Fibroblast of skin of abdomen (primary cell): Measurements from ENCODE around the gene BDKRB1.

Experiments
- DNase-seq: peaks from one replicate; pipeline ENCODE4 v3.0.0-alpha.2; 2013

BDKRB1 gene

DNA sequence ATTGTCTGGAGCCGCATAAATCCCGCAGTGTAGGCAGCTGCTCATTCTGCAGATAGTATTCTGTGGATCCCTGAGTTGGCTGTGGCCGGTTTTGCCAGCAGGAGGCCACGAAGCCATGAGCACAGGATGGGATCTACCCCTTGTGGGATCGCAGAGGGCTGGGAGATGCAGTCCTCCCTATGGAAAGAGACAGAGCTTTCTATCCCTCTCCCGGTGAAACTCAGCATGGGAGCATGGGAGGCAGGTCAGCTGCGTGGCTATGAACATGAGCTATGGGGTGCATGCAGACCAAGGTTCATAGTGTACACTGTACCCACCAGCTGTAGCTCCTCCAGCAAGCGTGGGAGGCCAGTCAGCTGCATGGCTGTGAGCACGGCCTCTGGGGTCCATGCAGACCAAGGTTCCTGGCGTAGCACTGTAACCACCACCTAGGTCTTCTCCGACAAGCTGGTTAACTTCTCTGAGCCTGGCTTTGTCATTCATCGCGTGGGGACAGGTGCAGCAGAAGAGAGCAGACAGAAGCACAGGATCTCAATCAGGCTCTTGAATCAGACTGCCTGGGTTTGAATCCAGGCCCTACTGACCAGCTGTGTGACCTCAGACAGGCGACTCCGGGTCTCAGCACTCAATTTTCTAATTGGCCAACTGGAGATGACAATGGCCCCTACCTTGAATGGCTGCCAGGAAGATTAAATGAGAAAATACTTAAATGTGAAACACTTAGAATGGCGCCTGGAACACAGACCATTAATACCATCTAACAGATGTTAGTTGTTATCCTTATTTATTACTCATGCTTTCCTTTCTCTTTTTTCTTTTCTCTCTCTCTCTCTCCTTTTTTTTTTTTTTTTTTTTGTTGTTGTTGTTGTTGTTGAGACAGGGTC lies 6.0 kb downstream of the BDKRB1 start:
- DNase-seq = peak; percentile 49

DNA sequence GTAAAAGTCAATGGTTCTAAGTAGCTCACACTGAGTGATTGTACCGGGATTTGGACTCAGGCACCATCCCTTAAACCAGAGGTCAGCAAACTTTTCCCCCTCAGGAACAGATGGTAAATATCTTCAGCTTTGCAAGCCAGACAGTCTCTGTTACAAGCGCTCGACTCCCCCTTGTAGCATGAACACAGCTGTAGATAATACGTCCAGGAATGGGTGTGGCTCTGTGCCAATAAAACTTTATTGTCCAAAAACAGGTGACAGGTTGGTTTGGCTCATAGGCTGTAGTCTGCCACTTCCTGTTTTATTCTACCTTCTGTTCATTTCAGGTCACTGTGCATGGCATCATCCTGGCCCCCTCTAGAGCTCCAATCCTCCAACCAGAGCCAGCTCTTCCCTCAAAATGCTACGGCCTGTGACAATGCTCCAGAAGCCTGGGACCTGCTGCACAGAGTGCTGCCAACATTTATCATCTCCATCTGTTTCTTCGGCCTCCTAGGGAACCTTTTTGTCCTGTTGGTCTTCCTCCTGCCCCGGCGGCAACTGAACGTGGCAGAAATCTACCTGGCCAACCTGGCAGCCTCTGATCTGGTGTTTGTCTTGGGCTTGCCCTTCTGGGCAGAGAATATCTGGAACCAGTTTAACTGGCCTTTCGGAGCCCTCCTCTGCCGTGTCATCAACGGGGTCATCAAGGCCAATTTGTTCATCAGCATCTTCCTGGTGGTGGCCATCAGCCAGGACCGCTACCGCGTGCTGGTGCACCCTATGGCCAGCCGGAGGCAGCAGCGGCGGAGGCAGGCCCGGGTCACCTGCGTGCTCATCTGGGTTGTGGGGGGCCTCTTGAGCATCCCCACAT lies 7.6 kb downstream of the BDKRB1 start:
- DNase-seq = no peak

DNA sequence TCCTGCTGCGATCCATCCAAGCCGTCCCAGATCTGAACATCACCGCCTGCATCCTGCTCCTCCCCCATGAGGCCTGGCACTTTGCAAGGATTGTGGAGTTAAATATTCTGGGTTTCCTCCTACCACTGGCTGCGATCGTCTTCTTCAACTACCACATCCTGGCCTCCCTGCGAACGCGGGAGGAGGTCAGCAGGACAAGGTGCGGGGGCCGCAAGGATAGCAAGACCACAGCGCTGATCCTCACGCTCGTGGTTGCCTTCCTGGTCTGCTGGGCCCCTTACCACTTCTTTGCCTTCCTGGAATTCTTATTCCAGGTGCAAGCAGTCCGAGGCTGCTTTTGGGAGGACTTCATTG lies 8.2 kb downstream of the BDKRB1 start:
- no peak for DNase-seq

DNA sequence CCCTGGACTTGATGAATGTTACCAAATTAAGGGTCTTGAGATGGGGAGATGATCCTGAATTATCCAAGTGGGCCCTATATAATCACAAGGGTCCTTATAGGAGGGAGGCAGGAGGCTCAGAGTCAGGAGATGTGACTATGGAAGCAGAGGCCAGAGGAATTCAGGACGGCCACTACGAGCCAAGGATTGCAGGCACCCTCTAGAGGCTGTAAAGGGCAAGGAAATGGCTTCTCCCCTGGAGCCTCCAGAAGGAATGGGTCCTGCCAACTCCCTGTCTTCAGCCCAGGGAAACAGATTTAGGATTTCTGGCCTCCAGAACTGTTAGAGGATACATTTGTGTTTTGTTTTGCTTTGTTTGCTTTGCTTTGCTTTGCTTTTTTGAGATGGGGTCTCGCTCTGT lies 8.8 kb downstream of the BDKRB1 start:
- no peak for DNase-seq

DNA sequence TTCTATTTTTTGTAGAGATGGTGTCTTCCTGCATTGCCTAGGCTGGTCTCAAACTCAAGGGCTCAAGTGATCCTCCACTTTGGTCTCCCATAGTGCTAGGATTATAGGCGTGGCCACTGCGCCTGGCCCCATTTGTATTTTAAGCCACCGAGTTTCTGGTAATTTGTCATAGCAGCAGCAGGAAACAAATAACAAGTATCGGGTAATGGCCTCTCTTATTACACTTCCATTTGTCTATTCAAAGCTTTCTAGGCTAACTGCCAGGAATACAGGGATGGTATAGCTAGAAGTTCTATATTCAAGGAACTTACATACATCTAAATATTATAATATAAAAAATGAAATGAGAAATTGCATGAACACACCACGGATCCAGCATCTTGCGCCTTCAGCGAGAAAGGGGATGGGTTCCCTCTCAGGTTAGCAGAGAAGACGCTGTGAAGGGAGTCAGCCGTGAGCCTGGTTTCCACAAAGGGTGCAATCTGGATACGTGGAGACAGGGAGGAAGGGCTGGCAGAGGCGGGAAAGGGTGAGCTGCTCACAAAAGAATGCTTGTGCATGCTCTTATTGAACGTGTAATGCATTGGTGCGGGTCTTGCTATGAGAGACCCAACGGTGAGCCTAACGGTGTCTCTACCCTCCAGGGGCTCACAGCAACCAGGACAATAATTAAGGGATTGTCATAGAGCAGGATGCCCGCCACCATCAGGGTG lies 9.5 kb downstream of the BDKRB1 start:
- no peak for DNase-seq

DNA sequence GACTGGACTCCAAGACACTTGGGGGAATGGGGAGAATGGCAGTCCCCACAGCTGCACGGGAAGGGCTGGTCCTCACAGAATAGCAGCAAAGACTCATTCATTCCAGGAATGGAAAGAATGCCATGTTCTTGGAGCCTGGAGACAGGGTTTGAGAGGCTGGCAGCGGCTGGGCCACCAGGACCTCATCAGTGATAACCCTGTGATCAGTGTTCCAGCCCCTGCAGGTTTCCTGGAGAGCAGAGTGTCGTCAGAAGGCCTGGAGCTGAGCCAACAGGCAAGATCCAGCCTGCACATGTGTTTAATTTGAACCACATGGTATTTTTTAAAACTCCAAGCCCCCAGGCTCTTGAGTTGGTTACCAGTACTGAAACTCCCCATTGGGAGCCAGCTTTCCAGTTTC lies 11.3 kb downstream of the BDKRB1 start:
- DNase-seq = peak; percentile 89

DNA sequence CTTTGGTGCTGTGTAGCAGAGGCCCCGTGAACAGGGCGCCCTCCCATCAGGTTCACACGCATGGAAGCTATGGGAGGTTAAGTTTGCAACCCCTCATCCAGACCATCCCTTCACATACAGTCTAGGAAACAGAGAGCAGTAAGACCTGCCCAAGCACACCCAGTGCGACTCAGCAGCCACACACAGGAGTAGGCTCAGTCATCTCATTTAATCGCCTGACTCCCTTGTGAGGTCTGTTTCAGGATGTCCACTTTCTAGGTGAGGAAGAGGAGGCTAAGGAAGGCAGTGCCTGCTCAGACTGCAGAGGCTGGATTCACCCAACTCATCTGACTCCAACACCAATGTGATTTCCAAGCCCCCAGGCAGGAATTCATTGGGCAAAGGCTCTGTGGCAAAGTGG lies 11.9 kb downstream of the BDKRB1 start:
- no peak for DNase-seq

DNA sequence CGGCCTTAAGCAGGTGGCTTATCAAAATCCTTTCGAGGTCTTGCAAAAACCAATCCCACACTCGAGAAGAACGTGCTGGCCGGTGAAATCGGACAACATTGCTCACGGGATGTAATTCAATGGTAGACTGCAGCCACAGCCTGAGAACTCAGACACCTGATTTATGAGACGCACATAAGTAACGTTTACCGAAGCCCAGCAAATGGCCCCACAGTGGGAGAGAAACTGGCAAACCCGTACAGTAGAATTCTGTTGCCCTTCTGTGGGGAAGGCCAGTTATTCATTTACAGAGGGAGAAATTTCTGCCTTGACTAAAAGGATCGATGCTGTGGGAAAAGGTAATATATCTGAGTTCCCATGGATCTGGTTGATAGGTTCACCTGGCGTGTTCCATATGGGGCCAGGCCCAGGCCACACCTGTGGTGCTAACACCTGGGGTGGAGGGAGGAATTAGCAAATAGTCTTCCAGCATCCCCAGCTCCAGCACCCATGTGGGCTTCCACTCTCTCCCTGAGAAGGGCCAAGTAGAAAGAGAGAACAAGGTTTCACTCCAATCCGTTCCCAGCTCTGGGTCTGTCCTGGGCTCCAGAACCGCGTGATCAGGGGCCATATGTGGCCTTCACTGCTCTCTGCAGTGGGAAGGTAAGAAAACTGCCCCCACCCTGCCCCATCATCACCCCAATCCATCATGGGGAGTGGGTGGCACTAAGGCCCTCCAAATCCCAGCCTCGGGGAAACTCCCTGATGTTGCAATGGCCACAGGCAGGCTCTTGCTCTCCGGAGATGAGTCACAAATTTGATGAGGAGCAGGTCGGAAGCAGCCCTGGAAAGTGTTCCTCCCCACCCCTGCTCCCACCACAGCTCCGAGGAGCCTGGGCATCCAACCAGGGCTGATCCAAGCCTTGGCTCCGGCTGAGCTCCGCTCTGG lies 12.7 kb downstream of the BDKRB1 start:
- DNase-seq = peak; percentile 96

DNA sequence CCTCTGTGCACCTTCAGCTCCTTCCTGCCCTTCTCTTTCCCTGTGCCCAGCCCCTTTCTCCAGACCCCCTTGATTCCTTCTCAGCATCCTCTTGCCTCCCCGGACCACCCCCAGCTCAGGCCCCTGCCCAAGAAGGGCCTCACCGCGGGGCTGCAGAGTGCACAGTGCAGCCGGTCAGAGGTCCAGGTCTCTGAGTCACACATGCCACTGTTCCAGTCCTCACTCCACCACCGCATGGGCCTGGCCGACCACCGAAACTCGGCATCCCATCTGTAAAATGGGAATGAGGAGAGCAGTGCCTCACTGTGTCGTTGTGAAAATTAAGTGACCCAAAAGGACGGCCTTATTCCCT lies 13.3 kb downstream of the BDKRB1 start:
- no peak for DNase-seq

DNA sequence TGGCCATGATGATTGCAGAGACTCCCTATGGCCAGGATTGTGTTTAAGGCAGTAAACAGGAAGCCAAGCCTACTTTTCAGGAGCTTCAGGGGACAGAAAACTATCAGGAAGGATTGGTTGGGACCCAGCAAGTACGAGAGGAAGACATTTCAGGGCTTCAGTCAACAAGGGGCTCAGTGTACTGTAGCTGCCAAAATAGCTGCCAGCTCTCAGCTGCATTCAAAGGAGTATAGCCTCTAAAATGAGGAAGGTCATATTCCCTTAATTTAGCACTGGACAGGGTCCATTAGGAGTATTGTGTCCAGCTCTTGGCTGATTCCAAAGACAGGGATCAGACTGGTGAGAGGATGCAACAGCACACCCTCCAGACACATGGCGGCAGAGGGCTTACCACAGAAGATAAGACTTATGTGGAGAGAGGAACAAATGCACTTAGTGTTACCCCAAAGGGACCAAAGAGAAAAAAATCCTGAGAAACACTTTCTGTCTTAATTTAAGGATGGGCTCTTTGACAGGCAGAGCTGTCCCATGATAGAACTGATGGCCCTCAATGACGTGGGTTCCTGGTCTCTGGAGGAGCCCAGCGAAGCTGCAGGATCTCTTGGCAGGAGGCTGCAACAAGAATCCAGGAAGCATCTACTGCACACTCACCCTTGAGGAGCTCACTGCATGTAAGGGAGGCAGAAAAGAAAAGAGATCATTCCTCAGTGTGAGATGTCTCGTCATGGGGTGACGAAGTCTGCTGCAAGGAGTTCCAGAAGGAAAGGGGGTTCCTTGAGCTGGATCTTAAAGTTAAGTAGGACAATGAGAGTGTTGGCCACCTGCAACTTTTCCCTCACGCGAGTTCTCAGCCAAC lies 14.8 kb downstream of the BDKRB1 start:
- DNase-seq = no peak

DNA sequence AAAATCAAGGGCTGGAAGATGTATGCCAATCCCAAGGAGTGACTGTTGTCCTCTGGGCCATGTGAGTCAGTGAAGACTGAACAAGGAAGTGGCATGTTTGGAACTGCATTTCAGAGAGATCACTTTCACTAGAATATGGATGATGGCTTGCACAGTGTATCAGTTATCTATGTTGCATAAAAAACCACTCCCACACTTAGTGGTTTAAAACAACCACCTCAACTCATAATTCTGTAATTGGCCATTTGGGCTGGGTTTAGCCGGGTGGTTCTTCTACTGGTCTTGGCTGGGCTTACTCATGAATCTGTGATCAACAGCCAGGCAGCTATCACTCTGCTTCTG lies 15.4 kb downstream of the BDKRB1 start:
- no peak for DNase-seq

DNA sequence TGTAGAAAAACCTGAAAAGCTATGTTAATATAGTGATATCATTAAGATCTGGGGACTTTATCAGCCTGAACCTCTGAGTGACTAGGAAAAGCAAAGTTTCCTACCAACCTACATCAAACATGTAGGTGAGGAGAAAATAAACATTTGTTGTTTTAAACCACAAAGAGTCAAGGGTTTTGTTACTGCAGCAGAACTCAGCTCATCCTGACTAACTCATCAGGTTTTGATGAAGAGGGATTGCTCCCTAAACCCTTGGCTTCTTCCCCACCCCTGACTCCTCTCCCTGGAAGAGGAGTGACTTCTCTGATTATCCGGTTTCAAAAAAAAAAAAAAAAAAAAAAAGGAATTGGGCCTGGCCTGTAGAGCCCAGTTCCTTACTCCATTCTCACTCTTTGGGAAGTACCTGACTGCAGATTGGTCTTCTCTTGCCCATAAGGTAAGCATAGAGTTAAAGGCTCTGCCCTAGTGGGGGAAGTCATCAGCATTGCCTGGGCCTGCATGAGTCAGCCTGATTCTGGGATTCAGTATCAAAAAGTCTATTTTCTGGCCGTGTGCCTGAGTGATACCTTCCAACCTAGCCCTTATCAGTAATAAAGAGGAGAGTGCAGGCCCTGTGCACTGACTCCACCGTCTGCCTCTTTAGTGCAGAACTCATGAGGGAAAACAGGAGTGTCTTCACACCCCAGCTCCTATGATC lies 16.9 kb downstream of the BDKRB1 start:
- no peak for DNase-seq

DNA sequence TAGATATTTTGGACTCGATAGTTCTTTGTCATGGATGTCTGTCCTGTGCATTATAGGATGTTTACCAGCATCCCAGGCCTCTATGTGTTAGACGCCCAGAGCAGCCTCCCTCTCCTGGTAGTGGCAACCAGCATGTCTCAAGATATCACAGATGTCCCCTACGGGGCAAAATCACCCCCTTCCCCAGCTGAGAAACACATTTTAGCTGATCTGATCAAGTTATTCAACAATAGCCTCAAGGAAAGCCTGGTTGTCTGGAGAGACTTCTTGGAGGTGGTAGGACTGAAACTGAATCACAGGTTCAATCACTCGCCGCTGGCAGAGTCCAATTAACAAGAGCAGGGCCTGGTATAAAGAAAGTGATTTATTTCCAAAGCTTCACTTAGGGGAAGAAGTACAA lies 17.6 kb downstream of the BDKRB1 start:
- DNase-seq = no peak

DNA sequence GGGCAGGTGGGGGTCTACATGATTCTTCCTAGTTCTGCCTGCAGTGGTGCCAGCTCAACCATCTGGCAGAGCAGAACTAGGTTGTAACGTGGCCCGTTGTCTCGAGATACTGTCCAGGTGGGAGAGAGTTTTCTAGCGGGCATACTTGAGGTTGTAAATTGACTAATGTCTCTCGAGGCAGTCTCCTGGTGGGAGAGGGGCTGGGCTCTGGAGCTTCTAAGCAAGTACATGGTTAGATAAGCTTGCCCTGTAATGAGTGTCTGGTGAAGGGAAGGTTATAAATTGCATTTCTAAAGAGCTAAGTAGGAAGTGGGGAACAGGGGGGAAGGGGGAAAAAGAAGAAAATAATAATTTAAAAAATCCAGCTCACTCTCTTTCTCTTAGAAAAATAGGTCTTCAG lies 18.1 kb downstream of the BDKRB1 start:
- no peak for DNase-seq

DNA sequence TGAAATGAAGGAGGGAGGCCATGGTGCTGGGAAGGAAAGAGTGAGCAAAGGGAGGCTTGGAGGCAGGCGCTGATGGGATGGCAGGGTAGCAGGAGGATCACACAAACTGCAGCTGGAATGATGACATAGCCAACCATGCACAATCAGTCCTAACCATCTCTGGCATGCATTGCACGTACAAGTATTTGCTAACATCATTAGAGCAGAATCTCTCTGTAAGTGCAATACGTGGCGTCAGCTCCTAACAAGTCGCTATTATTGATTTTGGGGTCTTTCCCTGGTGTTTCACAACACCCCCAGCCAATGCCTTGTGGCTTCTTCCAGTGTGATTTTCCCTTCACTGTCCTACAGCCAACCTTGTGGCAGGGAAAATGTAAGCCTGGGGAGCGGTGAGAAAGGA lies 18.5 kb downstream of the BDKRB1 start:
- peak; percentile 90 for DNase-seq

DNA sequence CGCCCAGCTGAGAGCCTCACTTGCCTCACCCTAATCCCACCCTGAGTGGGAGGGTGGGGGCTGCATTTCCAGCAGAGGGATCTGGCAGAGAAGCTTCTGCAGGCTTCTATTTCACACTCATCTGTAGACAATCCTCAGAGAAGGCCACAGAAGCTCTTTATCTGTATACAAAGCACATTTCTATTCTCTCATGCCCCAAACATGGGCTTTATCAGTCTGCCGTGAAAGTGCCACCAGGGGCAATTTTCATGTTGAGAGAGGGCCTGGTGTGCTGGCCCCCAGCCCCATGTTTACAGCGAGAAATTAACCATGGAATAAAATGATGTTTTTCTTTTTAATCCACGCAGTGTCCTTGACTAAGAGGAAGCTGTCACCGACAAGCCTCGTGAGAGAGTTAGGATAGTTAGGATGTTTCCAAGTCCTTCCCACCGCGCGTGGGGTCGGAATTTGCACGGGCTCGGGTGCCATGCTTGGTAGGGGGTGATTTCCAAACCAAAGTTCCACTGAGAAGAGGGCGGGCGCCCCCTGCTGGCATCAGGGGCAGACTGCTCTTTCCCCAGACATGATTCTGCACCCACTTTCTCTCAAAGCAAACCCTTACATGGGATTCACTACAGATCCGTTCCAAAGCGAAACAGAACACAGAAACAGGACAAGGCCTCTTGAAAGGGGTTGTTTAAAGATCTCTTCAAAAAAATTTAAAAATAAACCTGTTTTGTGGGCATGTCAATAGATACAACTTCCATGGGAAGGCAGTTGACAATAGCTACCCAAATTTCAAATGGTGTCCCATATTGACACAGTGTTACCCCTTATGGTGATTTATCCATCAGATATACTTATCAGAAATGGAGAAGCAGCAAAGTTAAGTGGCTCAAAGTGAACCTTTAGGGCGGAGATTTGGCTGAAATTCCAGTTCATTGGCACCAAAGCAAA lies 19.4 kb downstream of the BDKRB1 start:
- DNase-seq = peak; percentile 82

DNA sequence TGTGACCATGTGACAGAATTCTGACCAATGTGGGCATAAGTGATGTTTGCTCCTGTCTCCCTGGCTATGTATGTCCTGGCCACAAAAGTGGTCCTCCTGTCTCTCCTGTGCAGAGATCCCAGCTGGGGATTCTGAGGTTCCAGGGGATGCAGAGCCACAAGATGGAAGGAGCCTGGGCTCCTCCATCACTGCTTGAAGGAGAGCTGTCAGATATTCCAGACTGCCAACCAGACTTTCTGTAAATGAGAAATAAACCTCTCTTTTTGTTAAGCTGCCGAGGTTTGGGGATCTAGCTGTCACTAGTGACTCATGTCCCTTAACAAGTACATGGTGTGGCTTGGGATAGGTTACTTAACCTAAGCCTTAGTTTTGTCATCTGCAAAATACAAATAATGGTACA lies 21.9 kb downstream of the BDKRB1 start:
- DNase-seq = no peak

DNA sequence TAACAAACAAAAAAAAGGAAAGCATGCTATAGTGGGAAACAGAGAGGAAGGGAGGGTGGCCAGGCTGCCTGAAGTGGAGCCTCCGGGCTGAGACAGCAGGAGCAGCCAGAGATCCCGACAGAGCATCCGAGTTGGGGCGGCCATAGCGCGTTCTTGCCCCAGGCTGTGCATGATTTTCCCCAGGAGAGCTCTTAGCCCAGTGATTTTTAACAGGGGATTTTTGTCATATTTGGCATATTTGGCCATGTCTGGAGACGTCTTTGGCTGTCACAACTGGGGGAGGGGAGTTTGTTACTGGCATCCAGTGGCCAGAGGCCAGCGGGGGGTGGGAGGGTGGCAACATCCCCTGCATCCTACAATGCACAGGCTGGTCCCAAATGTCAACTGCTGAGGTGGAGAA lies 23.6 kb downstream of the BDKRB1 start:
- no peak for DNase-seq

DNA sequence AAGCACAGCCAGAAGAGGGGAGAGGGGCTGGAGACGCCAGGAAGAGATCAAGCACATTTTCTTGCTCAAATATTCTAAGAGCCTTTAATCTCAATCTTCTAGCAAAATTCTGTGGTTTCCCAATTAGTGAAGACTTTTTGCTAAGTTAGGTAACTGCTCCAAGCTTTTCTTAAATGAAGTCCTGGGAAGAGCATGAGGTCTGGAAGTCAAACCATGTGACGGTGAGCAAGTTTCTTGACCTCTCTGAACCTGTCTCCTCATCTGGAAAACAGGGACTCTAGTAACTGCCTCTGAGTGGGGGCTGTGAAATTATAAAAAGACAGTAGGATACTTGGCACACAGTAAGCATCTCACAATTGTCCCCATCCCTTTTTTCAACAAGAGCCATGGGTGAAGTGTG lies 24.1 kb downstream of the BDKRB1 start:
- no peak for DNase-seq

DNA sequence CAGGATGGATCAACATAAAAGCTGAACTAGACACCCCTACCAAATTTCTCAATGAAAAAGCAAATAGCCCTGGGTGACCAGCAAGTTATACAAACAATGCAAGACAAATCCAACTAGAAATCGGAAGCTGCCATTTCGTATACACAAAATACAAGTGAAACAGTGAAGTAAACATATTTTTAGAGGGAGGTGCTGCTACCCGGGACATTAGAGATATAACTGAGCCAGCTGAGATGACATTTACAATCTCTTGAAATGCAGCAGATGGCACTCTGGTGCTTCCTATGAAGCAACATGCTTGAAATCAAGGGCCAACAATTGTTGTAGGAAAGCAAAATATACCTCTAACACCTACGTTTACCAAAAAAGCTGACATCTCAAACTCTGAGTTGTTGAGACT lies 25.5 kb downstream of the BDKRB1 start:
- no peak for DNase-seq
